ENCODE results near the gene PPP1R9A.

GRCh38 chr7:94903971-94904370 lies 3.4 kb upstream of the PPP1R9A start:
- TF ChIP-seq POLR2A (IDR thresholded peaks at IDR 0.05): no peak
- no peak for TF ChIP-seq CTCF (IDR thresholded peaks at IDR 0.05)
- TF ChIP-seq EP300 (IDR thresholded peaks at IDR 0.05): no peak

Measured in sigmoid colon (tissue), 4 donors.